Stimulated activated CD8-positive, alpha-beta memory T cell treated with anti-CD3 and anti-CD28 coated beads, Interleukin-4, amount 100 ng/mL, for 4 hours (primary cell): ENCODE results near the gene KRT33B.
"Not testable (repeated sequence)": the region's sequence is repeated elsewhere in the genome, so short reads cannot be mapped to it uniquely, and the experiment has no call there.

Experiments used
- DNase-seq, 2 donors: peaks; one replicate each; pipeline ENCODE4 v3.0.0-alpha.2; 2020; ENCODE audit warnings: low read depth in 2 of 2, low spot score in 1 of 2

The KRT33B gene

GRCh38 chr17:41393826-41394225, 24.2 kb upstream of the KRT33B start:
- no peak for DNase-seq

GRCh38 chr17:41393294-41393693, 23.7 kb upstream of the KRT33B start:
- DNase-seq: no peak

GRCh38 chr17:41392278-41392677, 22.7 kb upstream of the KRT33B start:
- no peak for DNase-seq

- DNase-seq: no peak
Measured at GRCh38 chr17:41391535-41391934, 21.9 kb upstream of the KRT33B start.

- no peak for DNase-seq
Measured at GRCh38 chr17:41390411-41390938, 20.9 kb upstream of the KRT33B start.

GRCh38 chr17:41387670-41388069, 18.1 kb upstream of the KRT33B start:
- no peak for DNase-seq

- DNase-seq: no peak
Measured at GRCh38 chr17:41386227-41386626, 16.6 kb upstream of the KRT33B start.

GRCh38 chr17:41383690-41384089, 14.1 kb upstream of the KRT33B start:
- no peak for DNase-seq

GRCh38 chr17:41382394-41382793, 12.8 kb upstream of the KRT33B start:
- DNase-seq: no peak

GRCh38 chr17:41381943-41382342, 12.3 kb upstream of the KRT33B start, which contains the start of gene KRT34:
TSS of gene KRT34 (minus strand) at chr17:41382306. CDS start at chr17:41382246, 60 bp downstream.
- not testable (repeated sequence) for DNase-seq

- not testable (repeated sequence) for DNase-seq
Measured at GRCh38 chr17:41380091-41380490, 10.5 kb upstream of the KRT33B start.

- no peak for DNase-seq
Measured at GRCh38 chr17:41377546-41377945, 7.9 kb upstream of the KRT33B start.

- DNase-seq: no peak
Measured at GRCh38 chr17:41369023-41369422, 590 bp downstream of the KRT33B start.

GRCh38 chr17:41367426-41368075, 2.1 kb downstream of the KRT33B start:
- DNase-seq: no peak

- DNase-seq: no peak
Measured at GRCh38 chr17:41366070-41366469, 3.5 kb downstream of the KRT33B start.

GRCh38 chr17:41363881-41364280, 5.7 kb downstream of the KRT33B start:
- DNase-seq: no peak

- DNase-seq: no peak
Measured at GRCh38 chr17:41360296-41360995, 9.2 kb downstream of the KRT33B start.

- no peak for DNase-seq
Measured at GRCh38 chr17:41354536-41354935, 15.1 kb downstream of the KRT33B start.

GRCh38 chr17:41352597-41353366, 16.8 kb downstream of the KRT33B start:
- DNase-seq: no peak

- no peak for DNase-seq
Measured at GRCh38 chr17:41351177-41351576, 18.4 kb downstream of the KRT33B start.

- DNase-seq: not testable (repeated sequence)
Measured at GRCh38 chr17:41350381-41350878, 19.2 kb downstream of the KRT33B start, which contains the start of gene KRT33A. TSS of gene KRT33A (minus strand) at chr17:41350828. CDS start at chr17:41350767, 61 bp downstream.
